H1 (cell line): Measurements from ENCODE around the gene DHRS3. TPM values are rescaled to one million over a fixed set of nuclear protein-coding genes. Genes with fewer than 3 reads are reported as not detected.

Experiments used
- CTCF ChIA-PET: fragments of 300-600 bp; sonication (Branson Sonifier 250); formaldehyde crosslinking; loops from one replicate; lab custom pipeline; 2021; ENCODE audit not compliant: partially characterized antibody; lab: Charles Lee
- POLR2A ChIA-PET: fragments of 300-600 bp; sonication (Branson Sonifier 250); formaldehyde crosslinking; loops from one replicate; lab custom pipeline; 2021; ENCODE audit warnings: inconsistent platforms; ENCODE audit not compliant: partially characterized antibody; lab: Charles Lee
- DNase-seq, 2 experiments: peaks; one replicate each; pipeline versions ENCODE4 v3.0.0 to v3.0.0-alpha.2; 2010 to 2022; ENCODE audit warnings: low spot score in 2 of 2, low read depth in 1 of 2, mixed read lengths in 1 of 2
- FAIRE-seq: peaks from 2 replicates; lab custom pipeline; 2011; peaks lifted over from hg19 to GRCh38; lab: Jason Lieb, UNC
- H2AFZ ChIP-seq: 2 replicates; pipeline ENCODE4 v1.8.1; 2012; ENCODE audit warnings: low read length, inconsistent platforms
- H2AK5ac ChIP-seq: 2 replicates; pipeline ENCODE4 v1.6.1; 2013; ENCODE audit warnings: low read depth, low read length
- H2BK120ac ChIP-seq: replicated peaks from 2 replicates; pipeline ENCODE3; 2013; ENCODE audit warnings: low read depth, low read length, inconsistent platforms
- H2BK12ac ChIP-seq: 2 replicates; pipeline ENCODE4 v1.6.1; 2013; ENCODE audit warnings: low read depth, low read length
- H2BK15ac ChIP-seq: 2 replicates; pipeline ENCODE4 v1.6.1; 2013; ENCODE audit warnings: low read length
- H2BK20ac ChIP-seq: 2 replicates; pipeline ENCODE4 v1.6.1; 2013; ENCODE audit warnings: low read length
- H2BK5ac ChIP-seq: 2 replicates; pipeline ENCODE4 v1.6.1; 2013; ENCODE audit warnings: low read depth, low read length
- H3K14ac ChIP-seq: 2 replicates; pipeline ENCODE4 v1.6.1; 2013; ENCODE audit warnings: inconsistent platforms; ENCODE audit not compliant: insufficient read length
- H3K18ac ChIP-seq: 2 replicates; pipeline ENCODE4 v1.6.1; 2013; ENCODE audit warnings: low read length; ENCODE audit errors: extremely low read depth
- H3K23ac ChIP-seq: 2 replicates; pipeline ENCODE4 v1.6.1; 2013; ENCODE audit warnings: inconsistent platforms; ENCODE audit not compliant: insufficient read length
- H3K23me2 ChIP-seq: 2 replicates; pipeline ENCODE4 v1.6.1; 2013; ENCODE audit warnings: low read depth, low read length
- H3K27ac ChIP-seq: 2 replicates; pipeline ENCODE4 v1.6.1; 2011; ENCODE audit warnings: low read depth, low read length, inconsistent platforms
- H3K27me3 ChIP-seq, 4 experiments: replicated peaks in 1 of 4; 1 replicate in 1 of 4; 2 replicates in 3 of 4; pipeline versions ENCODE4 v1.6.1 to v1.8.1; 2011 to 2013; ENCODE audit warnings: low read length in 3 of 4, mild to moderate bottlenecking in 3 of 4, inconsistent platforms in 2 of 4, mixed read lengths in 2 of 4, moderate library complexity in 1 of 4; ENCODE audit not compliant: control insufficient read depth in 3 of 4, insufficient read depth in 3 of 4; ENCODE audit errors: extremely low read depth in 1 of 4
- H3K36me3 ChIP-seq, 4 experiments: 2 replicates each; pipeline versions ENCODE4 v1.6.1 to v1.8.1; 2011 to 2013; ENCODE audit warnings: mild to moderate bottlenecking in 4 of 4, low read length in 3 of 4, moderate library complexity in 2 of 4, control low read depth in 1 of 4, inconsistent platforms in 1 of 4; ENCODE audit not compliant: insufficient read depth in 4 of 4, control insufficient read depth in 2 of 4
- H3K4ac ChIP-seq: replicated peaks from 2 replicates; pipeline ENCODE3; 2013; ENCODE audit warnings: low read length, low read depth, mixed read lengths, inconsistent platforms; ENCODE audit not compliant: insufficient read length
- H3K4me1 ChIP-seq, 4 experiments: replicated peaks in 1 of 4; 1 replicate in 1 of 4; 2 replicates in 3 of 4; pipeline versions ENCODE4 v1.6.1 to v1.8.1; 2011 to 2013; ENCODE audit warnings: low read length in 3 of 4, inconsistent platforms in 2 of 4, mixed read lengths in 1 of 4; ENCODE audit not compliant: insufficient read depth in 4 of 4, control insufficient read depth in 3 of 4
- H3K4me2 ChIP-seq, 2 experiments: 2 replicates each; pipeline versions ENCODE4 v1.6.1 to v1.8.1; 2011 to 2013; ENCODE audit warnings: low read depth in 2 of 2, low read length in 2 of 2, control low read depth in 1 of 2, inconsistent platforms in 1 of 2, mild to moderate bottlenecking in 1 of 2; ENCODE audit not compliant: insufficient read depth in 1 of 2
- H3K4me3 ChIP-seq, 4 experiments: fragments of 200-600, 300-600 bp in 1 of 4; sonication (generic), shearing (Covaris generic), sonication (Bioruptor Twin) in 1 of 4; 2 replicates each; pipeline versions ENCODE4 v1.5.1 to v1.8.1; 2011 to 2016; ENCODE audit warnings: low read length in 4 of 4, low read depth in 3 of 4, control low read depth in 2 of 4, inconsistent platforms in 2 of 4, mild to moderate bottlenecking in 2 of 4, mixed read lengths in 1 of 4, moderate library complexity in 1 of 4; ENCODE audit not compliant: insufficient read depth in 2 of 4; ENCODE audit errors: extremely low read depth in 1 of 4
- H3K56ac ChIP-seq: replicated peaks from 2 replicates; pipeline ENCODE3; 2013; ENCODE audit warnings: low read depth, mild to moderate bottlenecking, mixed read lengths, low read length, inconsistent platforms; ENCODE audit not compliant: insufficient read length
- H3K79me1 ChIP-seq: 2 replicates; pipeline ENCODE4 v1.6.1; 2013; ENCODE audit warnings: low read depth, low read length, control low read depth
- H3K79me2 ChIP-seq, 2 experiments: 2 replicates each; pipeline versions ENCODE4 v1.6.1 to v1.8.1; 2012 to 2013; ENCODE audit warnings: low read length in 2 of 2, mild to moderate bottlenecking in 2 of 2, inconsistent platforms in 1 of 2; ENCODE audit not compliant: insufficient read depth in 2 of 2, control insufficient read depth in 1 of 2
- H3K9ac ChIP-seq, 4 experiments: replicated peaks in 1 of 4; 1 replicate in 1 of 4; 2 replicates in 3 of 4; pipeline versions ENCODE4 v1.6.1 to v1.8.1; 2011 to 2013; ENCODE audit warnings: low read depth in 3 of 4, low read length in 3 of 4, control low read depth in 2 of 4, mild to moderate bottlenecking in 2 of 4, moderate library complexity in 2 of 4, inconsistent platforms in 1 of 4; ENCODE audit errors: extremely low read depth in 1 of 4
- H3K9me3 ChIP-seq, 2 experiments: 2 replicates each; pipeline versions ENCODE4 v1.6.1 to v1.8.1; 2012 to 2013; ENCODE audit warnings: mild to moderate bottlenecking in 2 of 2, moderate library complexity in 2 of 2, control low read depth in 1 of 2, inconsistent platforms in 1 of 2, low read depth in 1 of 2, low read length in 1 of 2, mixed read lengths in 1 of 2; ENCODE audit not compliant: insufficient read depth in 2 of 2
- H4K20me1 ChIP-seq, 2 experiments: replicated peaks in 1 of 2; 2 replicates each; pipeline versions ENCODE3 to v1.8.1; 2011 to 2013; ENCODE audit warnings: inconsistent platforms in 2 of 2, low read length in 2 of 2, mild to moderate bottlenecking in 1 of 2; ENCODE audit not compliant: insufficient read depth in 2 of 2, control insufficient read depth in 1 of 2
- H4K5ac ChIP-seq: 2 replicates; pipeline ENCODE4 v1.6.1; 2013; ENCODE audit warnings: low read length, low read depth, mixed read lengths, inconsistent platforms; ENCODE audit not compliant: insufficient read length
- H4K8ac ChIP-seq: 2 replicates; pipeline ENCODE4 v1.8.0; 2013; ENCODE audit warnings: mild to moderate bottlenecking, moderate library complexity, low read length, inconsistent platforms; ENCODE audit not compliant: insufficient read depth; ENCODE audit errors: extremely low read depth
- H4K91ac ChIP-seq: replicated peaks from 2 replicates; pipeline ENCODE3; 2013; ENCODE audit warnings: low read length, mixed read lengths, inconsistent platforms; ENCODE audit not compliant: insufficient read length
- CBX8 ChIP-seq: fragments of 300-800, 300-1000 bp; sonication (generic); IDR thresholded peaks from 2 replicates; pipeline ENCODE4 v1.7.1; 2016; ENCODE audit warnings: low read depth, low read length, borderline replicate concordance
- EGR1 ChIP-seq: IDR thresholded peaks from 2 replicates; pipeline ENCODE4 v1.6.1; 2011; ENCODE audit warnings: low read depth, low read length, borderline replicate concordance
- GABPA ChIP-seq: IDR thresholded peaks from 2 replicates; pipeline ENCODE4 v1.6.1; 2011; ENCODE audit warnings: mild to moderate bottlenecking, low read length, moderate library complexity, borderline replicate concordance; ENCODE audit not compliant: insufficient read depth
- HDAC2 ChIP-seq, 2 experiments: fragments of 300-600 bp in 1 of 2; sonication (generic) in 1 of 2; IDR thresholded peaks; 2 replicates each; pipeline ENCODE4 v1.6.1; 2011 to 2012; ENCODE audit warnings: low read depth in 2 of 2, low read length in 2 of 2, mild to moderate bottlenecking in 2 of 2, moderate library complexity in 2 of 2, borderline replicate concordance in 1 of 2, inconsistent platforms in 1 of 2
- MAFK ChIP-seq: IDR thresholded peaks from 2 replicates; pipeline ENCODE4 v1.6.1; 2012; ENCODE audit warnings: low read depth, mild to moderate bottlenecking, improper control_type of control experiment, low read length
- RFX5 ChIP-seq: IDR thresholded peaks from 2 replicates; pipeline ENCODE4 v1.6.1; 2011; ENCODE audit warnings: low read depth, low read length, improper control_type of control experiment, borderline replicate concordance
- RNF2 ChIP-seq: fragments of 200-900, 300-1000 bp; sonication (generic); IDR thresholded peaks from 2 replicates; pipeline ENCODE4 v1.7.1; 2016; ENCODE audit warnings: borderline replicate concordance, low read depth, mild to moderate bottlenecking, antibody characterized with exemption, low read length; ENCODE audit not compliant: poor library complexity, severe bottlenecking; ENCODE audit errors: missing control alignments
- SAP30 ChIP-seq: fragments of 300-600 bp; sonication (generic); IDR thresholded peaks from 2 replicates; pipeline ENCODE4 v1.7.1; 2012; ENCODE audit warnings: low read length, moderate library complexity, mild to moderate bottlenecking, inconsistent platforms; ENCODE audit not compliant: insufficient read depth, insufficient replicate concordance
- SIN3A ChIP-seq, 2 experiments: IDR thresholded peaks in 1 of 2; conservative IDR thresholded peaks in 1 of 2; 2 replicates each; pipeline ENCODE4 v1.6.1; 2011 to 2012; ENCODE audit warnings: low read length in 2 of 2, improper control_type of control experiment in 1 of 2, low read depth in 1 of 2, mild to moderate bottlenecking in 1 of 2
- SUZ12 ChIP-seq: fragments of 200-600 bp; sonication (generic); IDR thresholded peaks from 2 replicates; pipeline ENCODE4 v1.6.1; 2012; ENCODE audit warnings: mild to moderate bottlenecking, inconsistent platforms, low read length, moderate library complexity, mixed read lengths
- WGBS, 2 experiments: shearing (Covaris generic) in 1 of 2; methylation state at CpG; one replicate each; pipeline versions ENCODE4 v1.1.6 to v1.1.7; 2013 to 2015; ENCODE audit warnings: low lambda C conversion rate in 2 of 2, mixed read lengths in 2 of 2, inconsistent platforms in 1 of 2, low coverage in 1 of 2, missing lambda C conversion rate in 1 of 2; ENCODE audit not compliant: insufficient replicate concordance in 2 of 2, insufficient coverage in 1 of 2, insufficient read length in 1 of 2; ENCODE audit errors: extremely low coverage in 1 of 2, missing lambda C conversion rate in 1 of 2; 5-methylcytosine and 5-hydroxymethylcytosine counted together
- polyA plus RNA-seq, 7 experiments: library from polyadenylated mRNA; depleted of rRNA in 3 of 7; stranded (reverse) in 5 of 7; unstranded in 2 of 7; fragments of >200 nt in 5 of 7; fragments of 200-250 nt in 2 of 7; gene quantifications; 1 replicate in 5 of 7; 2 replicates in 1 of 7; 4 replicates in 1 of 7; pipeline versions ENCODE4 v1.2.1 to v1.2.3, GENCODE V29; 2011 to 2013; ENCODE audit warnings: missing spikeins in 2 of 7, mixed read lengths in 2 of 7
- total RNA-seq: library from RNA; stranded (reverse); fragmentation: NEBNext Ultra II Directional; extraction: Animal tissue kit (Norgen Biotek cat#: 25700); gene quantifications from 2 replicates; pipeline ENCODE4 v1.2.1, GENCODE V29; 2021

The DHRS3 gene
- total and polyA plus RNA-seq, 2 of the 8 experiments (the other 6 are each of a cell fraction or from before 2014, with no cell fraction given): 32.5 to 36.4 TPM

DNA sequence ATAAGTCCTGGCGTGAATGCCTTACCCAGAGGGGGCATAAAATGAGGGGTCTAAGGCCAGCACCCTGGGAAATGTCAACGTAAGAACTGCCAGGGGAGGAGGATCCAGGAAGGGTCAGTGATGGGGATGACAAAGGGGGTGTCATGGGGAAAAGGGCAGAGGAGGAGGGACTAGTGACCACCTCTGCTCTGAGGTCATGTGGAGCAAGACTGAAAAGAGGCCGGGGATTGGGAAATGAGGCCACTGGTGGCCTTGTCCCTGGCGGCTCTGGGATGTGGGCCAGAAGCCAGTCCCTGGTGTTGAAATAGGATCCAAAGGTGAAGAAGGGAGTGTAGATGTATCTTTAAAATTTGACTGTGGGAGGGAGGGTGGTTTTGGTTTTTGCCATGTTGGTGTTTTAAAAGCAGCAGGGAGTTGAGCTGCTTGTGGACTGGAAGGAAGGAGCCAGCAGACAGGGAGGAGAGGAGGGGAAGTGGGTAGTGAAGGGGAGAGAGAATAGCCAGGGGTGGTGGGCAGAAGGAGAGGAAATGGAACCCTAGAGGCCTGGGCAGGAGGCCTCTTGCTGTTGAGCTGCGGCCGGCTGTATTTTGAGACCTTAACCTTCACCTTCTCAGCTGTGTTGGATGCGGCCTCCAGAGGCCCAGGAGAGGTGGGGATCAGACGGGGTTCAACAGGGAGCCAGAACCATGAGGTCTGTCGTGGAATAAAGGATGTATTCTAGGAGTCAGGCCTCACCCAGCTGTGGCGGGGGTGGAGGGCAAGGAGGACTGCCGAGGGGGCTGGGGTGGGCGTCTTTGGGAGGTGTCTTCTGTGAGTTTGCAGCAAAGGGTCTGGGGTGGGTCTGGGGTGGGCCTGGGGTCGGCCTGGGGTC is 92.5 kb downstream of the DHRS3 start:
- no peak overlapping the region for H4K91ac ChIP-seq
- H3K14ac ChIP-seq: no peak overlapping the region
- H4K8ac ChIP-seq: no peak overlapping the region
- no peak overlapping the region for H2BK15ac ChIP-seq
- no peak overlapping the region for H4K5ac ChIP-seq
- no peak overlapping the region for H3K9ac ChIP-seq
- no peak overlapping the region for H3K27ac ChIP-seq
- DNase-seq (no peak), FAIRE-seq (no peak)
- H3K23ac ChIP-seq: no peak overlapping the region
- no peaks in the 10 kb centered on the region; a peak in 2 of 7 replicates for H3K4me1 ChIP-seq
- no peaks in the 10 kb centered on the region for H3K9me3 ChIP-seq
- H3K79me1 ChIP-seq: no peaks in the 10 kb centered on the region
- H3K4me2 ChIP-seq: no peak overlapping the region
- H3K4me3 ChIP-seq: no peak overlapping the region
- H2BK120ac ChIP-seq: no peak overlapping the region
- no peaks in the 10 kb centered on the region for H4K20me1 ChIP-seq
- no peak overlapping the region for H3K18ac ChIP-seq
- POLR2A ChIA-PET: no interaction called here
- no peak overlapping the region for H2AFZ ChIP-seq
- no peak overlapping the region for H2AK5ac ChIP-seq
- H2BK20ac ChIP-seq: no peak overlapping the region
- H2BK12ac ChIP-seq: no peak overlapping the region
- H3K27me3 ChIP-seq: no peaks in the 10 kb centered on the region
- no peak overlapping the region for H2BK5ac ChIP-seq
- H3K4ac ChIP-seq: no peak overlapping the region
- no peaks in the 10 kb centered on the region for H3K79me2 ChIP-seq
- H3K56ac ChIP-seq: no peak overlapping the region
- no peaks in the 10 kb centered on the region; a peak in 2 of 8 replicates for H3K36me3 ChIP-seq
- CTCF ChIA-PET: interaction anchor here (1.9 kb wide), 1 partner anchor 95 kb away, joined by 6 read pairs; no protein-coding TSS in a partner anchor
- 89% methylated on average over 12 of the region's 13 CpGs; no CpG with 5 or more reads in 1 of the 2 experiments for WGBS, 2 experiments
- no peaks in the 10 kb centered on the region for H3K23me2 ChIP-seq
- TF ChIP-seq SUZ12: no peak
- TF ChIP-seq SAP30: no peak
- no peak for TF ChIP-seq RNF2
- TF ChIP-seq GABPA: no peak
- no peak for TF ChIP-seq RFX5
- no peak for TF ChIP-seq EGR1
- TF ChIP-seq SIN3A (conservative IDR thresholded peaks at IDR 0.05 in 1 of 2, IDR thresholded peaks at IDR 0.05 in 1 of 2; ENCODE audit: low read depth in 1 of 2, low read length in 2 of 2): no peak
- TF ChIP-seq HDAC2 (IDR thresholded peaks at IDR 0.05; ENCODE audit: borderline replicate concordance in 1 of 2, low read depth in 2 of 2, low read length in 2 of 2): no peak
- no peak for TF ChIP-seq MAFK
- no peak for TF ChIP-seq CBX8
